Measurements from ENCODE around the gene GFRA4. TPM values are rescaled to one million over a fixed set of nuclear protein-coding genes. Genes with fewer than 3 reads are reported as not detected.

Gene GFRA4
- total RNA-seq, 1 experiment from 2014 or later: not detected

DNA sequence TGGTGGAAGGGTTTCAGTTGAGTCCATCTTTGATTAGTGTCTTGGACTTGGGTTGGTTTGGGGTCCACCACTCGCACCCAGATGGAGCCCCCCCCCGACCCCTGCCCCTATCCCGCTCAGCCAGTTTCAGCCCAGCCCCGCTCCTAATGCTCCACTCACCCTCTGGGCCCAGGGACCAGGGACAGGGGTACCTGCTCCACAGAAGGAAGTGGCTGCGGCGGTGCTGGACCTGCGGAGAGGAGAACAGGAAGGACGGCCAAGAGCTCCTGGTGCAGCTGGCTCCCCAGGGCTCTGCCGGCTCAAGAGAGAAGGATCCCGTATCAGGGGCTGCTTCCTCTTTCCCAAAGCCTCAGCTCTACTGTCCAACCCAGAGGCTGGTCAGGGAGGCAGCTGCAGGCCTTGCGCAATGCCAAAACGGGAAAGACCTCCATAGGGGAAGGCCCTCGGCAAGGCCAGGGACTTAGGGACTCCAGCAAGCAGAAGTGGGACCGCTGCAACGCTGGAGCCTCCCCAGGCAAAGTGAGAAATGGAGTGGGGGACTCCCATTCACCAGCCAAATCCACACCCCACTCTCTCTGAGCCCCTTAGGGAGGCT, 49.2 kb upstream of the GFRA4 start, which contains the start of gene SIGLEC1:
Gene SIGLEC1, minus strand, starts transcription at position 322 of the 595 bp plus-strand sequence. CDS start 5,472 bp downstream, outside the sequence.
- Histone ChIP-seq H3K27ac (ENCODE audit: low read length) (no peak within 1 kb of the TSS), H3K27me3 (ENCODE audit: control insufficient read depth, insufficient read depth, low read length) (no peaks in the 10 kb centered on the region), H3K9me3 (ENCODE audit: control insufficient read depth, insufficient read depth, low read depth, low read length) (no peaks in the 10 kb centered on the region), H3K36me3 (ENCODE audit: control insufficient read depth, insufficient read depth, low read length) (no peaks in the 10 kb centered on the region), H3K4me3 (ENCODE audit: low read depth in 2 of 2, low read length in 2 of 2) (no peak within 1 kb of the TSS), H3K4me1 (ENCODE audit: control insufficient read depth, insufficient read depth, low read length) (no peaks in the 10 kb centered on the region)
- ChIA-PET CTCF (interaction anchor here (0.8 to 1.1 kb wide), 2 partner anchors 17 to 36 kb away, joined by 3 to 11 read pairs; no protein-coding TSS in a partner anchor), POLR2A (no interaction called here)
- no peak for TF ChIP-seq TCF7L2 (IDR thresholded peaks at IDR 0.05; ENCODE audit: low read depth, low read length)
- TF ChIP-seq, protein P1, sequence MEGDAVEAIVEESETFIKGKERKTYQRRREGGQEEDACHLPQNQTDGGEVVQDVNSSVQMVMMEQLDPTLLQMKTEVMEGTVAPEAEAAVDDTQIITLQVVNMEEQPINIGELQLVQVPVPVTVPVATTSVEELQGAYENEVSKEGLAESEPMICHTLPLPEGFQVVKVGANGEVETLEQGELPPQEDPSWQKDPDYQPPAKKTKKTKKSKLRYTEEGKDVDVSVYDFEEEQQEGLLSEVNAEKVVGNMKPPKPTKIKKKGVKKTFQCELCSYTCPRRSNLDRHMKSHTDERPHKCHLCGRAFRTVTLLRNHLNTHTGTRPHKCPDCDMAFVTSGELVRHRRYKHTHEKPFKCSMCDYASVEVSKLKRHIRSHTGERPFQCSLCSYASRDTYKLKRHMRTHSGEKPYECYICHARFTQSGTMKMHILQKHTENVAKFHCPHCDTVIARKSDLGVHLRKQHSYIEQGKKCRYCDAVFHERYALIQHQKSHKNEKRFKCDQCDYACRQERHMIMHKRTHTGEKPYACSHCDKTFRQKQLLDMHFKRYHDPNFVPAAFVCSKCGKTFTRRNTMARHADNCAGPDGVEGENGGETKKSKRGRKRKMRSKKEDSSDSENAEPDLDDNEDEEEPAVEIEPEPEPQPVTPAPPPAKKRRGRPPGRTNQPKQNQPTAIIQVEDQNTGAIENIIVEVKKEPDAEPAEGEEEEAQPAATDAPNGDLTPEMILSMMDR (IDR thresholded peaks at IDR 0.05): no peak
- TF ChIP-seq, protein P2, sequence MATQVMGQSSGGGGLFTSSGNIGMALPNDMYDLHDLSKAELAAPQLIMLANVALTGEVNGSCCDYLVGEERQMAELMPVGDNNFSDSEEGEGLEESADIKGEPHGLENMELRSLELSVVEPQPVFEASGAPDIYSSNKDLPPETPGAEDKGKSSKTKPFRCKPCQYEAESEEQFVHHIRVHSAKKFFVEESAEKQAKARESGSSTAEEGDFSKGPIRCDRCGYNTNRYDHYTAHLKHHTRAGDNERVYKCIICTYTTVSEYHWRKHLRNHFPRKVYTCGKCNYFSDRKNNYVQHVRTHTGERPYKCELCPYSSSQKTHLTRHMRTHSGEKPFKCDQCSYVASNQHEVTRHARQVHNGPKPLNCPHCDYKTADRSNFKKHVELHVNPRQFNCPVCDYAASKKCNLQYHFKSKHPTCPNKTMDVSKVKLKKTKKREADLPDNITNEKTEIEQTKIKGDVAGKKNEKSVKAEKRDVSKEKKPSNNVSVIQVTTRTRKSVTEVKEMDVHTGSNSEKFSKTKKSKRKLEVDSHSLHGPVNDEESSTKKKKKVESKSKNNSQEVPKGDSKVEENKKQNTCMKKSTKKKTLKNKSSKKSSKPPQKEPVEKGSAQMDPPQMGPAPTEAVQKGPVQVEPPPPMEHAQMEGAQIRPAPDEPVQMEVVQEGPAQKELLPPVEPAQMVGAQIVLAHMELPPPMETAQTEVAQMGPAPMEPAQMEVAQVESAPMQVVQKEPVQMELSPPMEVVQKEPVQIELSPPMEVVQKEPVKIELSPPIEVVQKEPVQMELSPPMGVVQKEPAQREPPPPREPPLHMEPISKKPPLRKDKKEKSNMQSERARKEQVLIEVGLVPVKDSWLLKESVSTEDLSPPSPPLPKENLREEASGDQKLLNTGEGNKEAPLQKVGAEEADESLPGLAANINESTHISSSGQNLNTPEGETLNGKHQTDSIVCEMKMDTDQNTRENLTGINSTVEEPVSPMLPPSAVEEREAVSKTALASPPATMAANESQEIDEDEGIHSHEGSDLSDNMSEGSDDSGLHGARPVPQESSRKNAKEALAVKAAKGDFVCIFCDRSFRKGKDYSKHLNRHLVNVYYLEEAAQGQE (IDR thresholded peaks at IDR 0.05; ENCODE audit: insufficient read depth in 1 of 2, low read depth in 2 of 2, low read length in 1 of 2): no peak
- no peak for TF ChIP-seq SIN3A (IDR thresholded peaks at IDR 0.05; ENCODE audit: borderline replicate concordance, insufficient read depth, low read depth, low read length)
- TF ChIP-seq POLR2AphosphoS5 (IDR thresholded peaks at IDR 0.05; ENCODE audit: low read depth, low read length): no peak
- BruUV-seq (replicated peaks): no TSS peak
- no peak for DNase-seq (ENCODE audit: low read depth, low spot score)
- no peak for ATAC-seq
- in situ Hi-C loops (cut with HindIII; ENCODE audit: low pct_unique_long_range_greater_than_20kb, low sequenced_read_pairs): no loop called here
- intact Hi-C loops (cut with micrococcal nuclease; ENCODE audit: unreplicated experiment): no loop called here

DNA sequence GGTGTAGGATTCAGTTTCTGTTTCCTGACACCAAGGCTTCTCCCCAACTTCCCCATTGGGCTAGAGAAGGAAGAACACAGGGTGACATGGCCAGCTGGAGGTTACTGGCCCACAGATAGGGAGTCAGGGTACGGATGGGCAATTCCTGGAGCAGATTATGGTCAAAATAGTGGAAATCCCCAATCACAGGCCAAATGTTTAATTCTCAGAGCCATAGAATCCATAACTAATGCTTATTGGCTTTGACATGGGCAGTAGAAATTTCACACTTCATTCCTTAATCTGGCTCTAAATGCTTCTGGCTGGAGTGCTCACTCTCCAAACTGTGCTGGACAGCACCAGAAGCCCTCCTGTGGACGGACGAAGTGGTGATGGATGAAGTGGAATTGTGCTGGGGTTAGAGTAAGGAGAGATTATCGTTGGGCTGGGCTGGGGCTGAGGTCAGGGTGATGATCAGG, 48.3 kb upstream of the GFRA4 start:
- ATAC-seq: no peak
- TF ChIP-seq POLR2AphosphoS5 (IDR thresholded peaks at IDR 0.05; ENCODE audit: low read depth, low read length) (no peak), SIN3A (IDR thresholded peaks at IDR 0.05; ENCODE audit: borderline replicate concordance, insufficient read depth, low read depth, low read length) (no peak), TCF7L2 (IDR thresholded peaks at IDR 0.05; ENCODE audit: low read depth, low read length) (no peak)
- TF ChIP-seq, protein P1 (IDR thresholded peaks at IDR 0.05): no peak
- TF ChIP-seq, protein P2 (IDR thresholded peaks at IDR 0.05; ENCODE audit: insufficient read depth in 1 of 2, low read depth in 2 of 2, low read length in 1 of 2): no peak; a peak in 1 of 4 replicates
- Histone ChIP-seq H3K27me3 (ENCODE audit: control insufficient read depth, insufficient read depth, low read length) (no peaks in the 10 kb centered on the region), H3K4me1 (ENCODE audit: control insufficient read depth, insufficient read depth, low read length) (peaks cover 4% of the 10 kb centered on the region; the same call in 1 of the 2 replicates), H3K9me3 (ENCODE audit: control insufficient read depth, insufficient read depth, low read depth, low read length) (no peaks in the 10 kb centered on the region), H3K27ac (ENCODE audit: low read length) (no peak overlapping the region; the same call in 1 of the 2 replicates), H3K36me3 (ENCODE audit: control insufficient read depth, insufficient read depth, low read length) (no peaks in the 10 kb centered on the region), H3K4me3 (ENCODE audit: low read depth in 2 of 2, low read length in 2 of 2) (no peak overlapping the region)
- in situ Hi-C loops (cut with HindIII; ENCODE audit: low pct_unique_long_range_greater_than_20kb, low sequenced_read_pairs) (no loop called here), intact Hi-C loops (cut with micrococcal nuclease; ENCODE audit: unreplicated experiment) (loop anchor here (1.0 kb wide), 1 partner anchor 35 kb away; no protein-coding TSS in a partner anchor)
- no TSS peak for BruUV-seq (replicated peaks)
- POLR2A ChIA-PET: no interaction called here
- DNase-seq (ENCODE audit: low read depth, low spot score): no peak
- CTCF ChIA-PET: interaction anchor here (0.7 to 2.0 kb wide), 3 partner anchors 35 to 146 kb away, joined by 3 to 12 read pairs (median 3); no protein-coding TSS in a partner anchor
